DOHH2 (cell line): ENCODE results near the gene NATD1.

ENCODE experiments used
- H3F3A ChIP-seq: fragments of 200-600 bp; sonication (generic), shearing (Covaris generic); 2 replicates; pipeline ENCODE4 v1.6.0; 2016; ENCODE audit warnings: antibody characterized with exemption, mild to moderate bottlenecking; ENCODE audit not compliant: control insufficient read depth, insufficient read depth
- H3K27ac ChIP-seq: fragments of 200-600 bp; sonication (generic); 2 replicates; pipeline ENCODE4 v1.5.1; 2014; ENCODE audit warnings: low read depth, mild to moderate bottlenecking, low read length, moderate library complexity
- H3K27me3 ChIP-seq: fragments of 200-600 bp; sonication (generic); 2 replicates; pipeline ENCODE4 v1.6.1; 2014; ENCODE audit warnings: mild to moderate bottlenecking, low read length, mixed read lengths; ENCODE audit not compliant: control insufficient read depth
- H3K36me3 ChIP-seq: fragments of 200-600 bp; sonication (generic); 2 replicates; pipeline ENCODE4 v1.6.1; 2014; ENCODE audit warnings: mild to moderate bottlenecking, low read length, moderate library complexity, mixed read lengths; ENCODE audit not compliant: control insufficient read depth
- H3K4me1 ChIP-seq: fragments of 200-600 bp; sonication (generic); 2 replicates; pipeline ENCODE4 v1.6.1; 2014; ENCODE audit warnings: mild to moderate bottlenecking, low read length, mixed read lengths; ENCODE audit not compliant: control insufficient read depth
- H3K4me2 ChIP-seq: fragments of 200-600 bp; sonication (generic); 2 replicates; pipeline ENCODE4 v1.6.0; 2014; ENCODE audit warnings: mild to moderate bottlenecking, low read length, moderate library complexity
- H3K4me3 ChIP-seq: fragments of 200-600 bp; sonication (generic); 2 replicates; pipeline ENCODE4 v1.5.1; 2014; ENCODE audit warnings: mild to moderate bottlenecking, low read length, mixed read lengths
- H3K79me2 ChIP-seq: fragments of 200-600 bp; sonication (generic); 2 replicates; pipeline ENCODE4 v1.6.1; 2014; ENCODE audit warnings: mild to moderate bottlenecking, low read length, mixed read lengths; ENCODE audit not compliant: control insufficient read depth
- H3K9me2 ChIP-seq: fragments of 200-600 bp; sonication (generic); replicated peaks from 2 replicates; pipeline ENCODE4 v1.6.1; 2014; ENCODE audit warnings: mild to moderate bottlenecking, low read length, mixed read lengths; ENCODE audit not compliant: control insufficient read depth
- H3K9me3 ChIP-seq: fragments of 200-600 bp; sonication (generic); 2 replicates; pipeline ENCODE4 v1.6.1; 2014; ENCODE audit warnings: antibody characterized with exemption, low read length, mixed read lengths; ENCODE audit not compliant: control insufficient read depth, insufficient read depth
- H4K20me1 ChIP-seq: fragments of 200-600 bp; sonication (generic); 2 replicates; pipeline ENCODE4 v1.6.0; 2014; ENCODE audit warnings: low read depth, mild to moderate bottlenecking, antibody characterized with exemption, low read length, moderate library complexity; ENCODE audit not compliant: control insufficient read depth, insufficient read depth
- CTCF ChIP-seq: fragments of 200-600 bp; sonication (generic); IDR thresholded peaks from one replicate; pipeline ENCODE4 v1.5.1; 2014; ENCODE audit warnings: antibody characterized with exemption, mild to moderate bottlenecking, low read depth, low read length; ENCODE audit not compliant: poor library complexity, severe bottlenecking
- EZH2phosphoT487 ChIP-seq: fragments of 200-600 bp; sonication (generic); IDR thresholded peaks from 2 replicates; pipeline ENCODE4 v1.6.1; 2017; ENCODE audit warnings: borderline replicate concordance, mild to moderate bottlenecking, antibody characterized with exemption, low read length, moderate library complexity, mixed read lengths

Gene NATD1

GRCh38 chr17:21235921-21236320 lies 17.3 kb downstream of the NATD1 start:
- no peaks in the 10 kb centered on the region for H4K20me1 ChIP-seq
- H3K9me3 ChIP-seq, result no peaks in the 10 kb centered on the region
- H3F3A ChIP-seq, result no peaks in the 10 kb centered on the region
- TF ChIP-seq EZH2phosphoT487 (no peak), CTCF (no peak)
- H3K79me2 ChIP-seq, result no peaks in the 10 kb centered on the region
- H3K4me3 ChIP-seq, result no peak overlapping the region
- H3K36me3 ChIP-seq, result no peaks in the 10 kb centered on the region
- peaks cover 4% of the 10 kb centered on the region; the same call in 1 of the 2 replicates for H3K27me3 ChIP-seq
- no peak overlapping the region for H3K4me2 ChIP-seq
- no peak overlapping the region for H3K27ac ChIP-seq
- H3K9me2 ChIP-seq, result no peaks in the 10 kb centered on the region
- H3K4me1 ChIP-seq, result no peaks in the 10 kb centered on the region

GRCh38 chr17:21233581-21234347 lies 19.4 kb downstream of the NATD1 start:
- no peaks in the 10 kb centered on the region for H3K79me2 ChIP-seq
- no peaks in the 10 kb centered on the region for H3K9me3 ChIP-seq
- no peaks in the 10 kb centered on the region for H3K36me3 ChIP-seq
- no peaks in the 10 kb centered on the region for H3K4me1 ChIP-seq
- no peaks in the 10 kb centered on the region for H3F3A ChIP-seq
- no peaks in the 10 kb centered on the region for H3K9me2 ChIP-seq
- H4K20me1 ChIP-seq, result no peaks in the 10 kb centered on the region
- no peak overlapping the region for H3K4me2 ChIP-seq
- H3K27ac ChIP-seq, result no peak overlapping the region
- TF ChIP-seq EZH2phosphoT487, result no peak
- TF ChIP-seq CTCF, result no peak
- H3K4me3 ChIP-seq, result no peak overlapping the region
- peaks cover 4% of the 10 kb centered on the region; the same call in 1 of the 2 replicates for H3K27me3 ChIP-seq

DNA sequence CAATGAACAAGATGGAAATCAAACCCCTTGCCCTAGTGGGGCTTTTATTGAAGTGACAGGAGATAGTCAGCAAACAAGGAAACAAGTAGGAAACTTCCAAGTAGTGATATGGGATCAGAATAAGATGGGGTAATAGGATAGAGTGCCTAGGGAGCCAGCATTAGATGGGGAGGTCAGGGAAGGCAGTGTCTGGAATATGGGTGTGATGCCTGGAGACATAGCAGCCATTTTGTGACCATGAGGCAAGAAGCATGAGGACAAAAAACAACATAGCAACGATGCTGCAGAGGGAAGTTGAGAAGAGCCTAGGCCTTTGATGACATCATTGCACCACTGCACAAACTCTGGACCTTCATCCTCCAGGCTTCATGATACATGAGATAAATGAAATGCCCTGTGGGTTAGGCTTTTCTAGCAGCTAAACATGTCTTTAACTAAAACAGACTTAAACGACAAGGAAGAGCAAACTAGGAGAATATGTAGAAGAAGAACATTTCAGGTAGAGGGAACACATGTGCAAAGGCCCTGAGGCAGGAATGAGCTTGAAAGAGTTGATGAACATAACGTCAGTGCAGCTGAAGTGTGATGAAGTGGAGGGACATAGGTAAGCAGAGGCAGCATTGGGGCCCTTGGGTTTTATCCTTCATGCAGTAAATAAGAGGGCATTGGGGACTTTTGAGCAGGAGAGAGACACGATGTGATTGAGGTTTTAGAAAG lies 21.0 kb downstream of the NATD1 start:
- H3K4me2 ChIP-seq, result no peak overlapping the region
- H3K9me2 ChIP-seq, result no peaks in the 10 kb centered on the region
- H4K20me1 ChIP-seq, result no peaks in the 10 kb centered on the region
- H3K36me3 ChIP-seq, result no peaks in the 10 kb centered on the region
- H3K4me1 ChIP-seq, result no peaks in the 10 kb centered on the region
- H3K79me2 ChIP-seq, result no peaks in the 10 kb centered on the region
- no peaks in the 10 kb centered on the region for H3F3A ChIP-seq
- no peak for TF ChIP-seq CTCF
- no peak for TF ChIP-seq EZH2phosphoT487
- H3K27ac ChIP-seq, result no peak overlapping the region
- no peak overlapping the region for H3K4me3 ChIP-seq
- H3K9me3 ChIP-seq, result no peaks in the 10 kb centered on the region
- H3K27me3 ChIP-seq, result no peaks in the 10 kb centered on the region
